Endometrium (tissue), 2 donors: ENCODE measurements around the gene MTHFSD.

Source experiments
- FAIRE-seq: peaks from 2 replicates; lab custom pipeline; 2012; peaks lifted over from hg19 to GRCh38; lab: Jason Lieb, UNC
- donor health status: control.
- donor health status: control.

Gene MTHFSD

GRCh38 chr16:86550281-86550680 lies 4.8 kb downstream of the MTHFSD start:
- no peak for FAIRE-seq

GRCh38 chr16:86549893-86550190 lies 5.2 kb downstream of the MTHFSD start:
- no peak for FAIRE-seq

GRCh38 chr16:86549076-86549892 lies 5.8 kb downstream of the MTHFSD start:
- no peak for FAIRE-seq

GRCh38 chr16:86547286-86547685 lies 7.7 kb downstream of the MTHFSD start:
- no peak for FAIRE-seq

- FAIRE-seq: no peak
These were observed 8.4 kb downstream of the MTHFSD start for GRCh38 chr16:86546638-86547013.

GRCh38 chr16:86545954-86546637 lies 8.9 kb downstream of the MTHFSD start:
- FAIRE-seq: no peak

- FAIRE-seq: no peak
These were observed 9.6 kb downstream of the MTHFSD start for GRCh38 chr16:86545481-86545880.

- no peak for FAIRE-seq
These were observed 12.0 kb downstream of the MTHFSD start for GRCh38 chr16:86542756-86543750.

GRCh38 chr16:86541560-86541959 lies 13.5 kb downstream of the MTHFSD start:
- FAIRE-seq: no peak

GRCh38 chr16:86540894-86541293 lies 14.1 kb downstream of the MTHFSD start:
- no peak for FAIRE-seq

- FAIRE-seq: no peak
These were observed 16.7 kb downstream of the MTHFSD start for GRCh38 chr16:86538196-86538780.

- FAIRE-seq: no peak
These were observed 17.5 kb downstream of the MTHFSD start for GRCh38 chr16:86537486-86537885.

- FAIRE-seq: no peak
These were observed 18.4 kb downstream of the MTHFSD start for GRCh38 chr16:86536621-86537020.

- no peak for FAIRE-seq
These were observed 20.0 kb downstream of the MTHFSD start for GRCh38 chr16:86534779-86535615.

GRCh38 chr16:86533767-86534351 lies 21.2 kb downstream of the MTHFSD start:
- no peak for FAIRE-seq

- no peak for FAIRE-seq
These were observed 22.0 kb downstream of the MTHFSD start for GRCh38 chr16:86533076-86533475.

- no peak for FAIRE-seq
These were observed 22.6 kb downstream of the MTHFSD start for GRCh38 chr16:86532526-86532815.

- no peak for FAIRE-seq
These were observed 23.2 kb downstream of the MTHFSD start for GRCh38 chr16:86531641-86532525.

GRCh38 chr16:86531191-86531545 lies 23.9 kb downstream of the MTHFSD start:
- FAIRE-seq: no peak
